ENCODE results near the gene CIB4.

The CIB4 gene

GRCh38 chr2:26558271-26559043 is 82.7 kb downstream of the CIB4 start:
- TF ChIP-seq SIN3A (IDR thresholded peaks at IDR 0.05; ENCODE audit: borderline replicate concordance, insufficient read depth, low read length) (no peak), FOXP2 (optimal IDR thresholded peaks at IDR 0.05; ENCODE audit: borderline replicate concordance, extremely low read depth, extremely low read length, insufficient read depth) (no peak), POLR2AphosphoS5 (IDR thresholded peaks at IDR 0.05; ENCODE audit: low read depth, low read length) (no peak), REST (IDR thresholded peaks at IDR 0.05; ENCODE audit: insufficient read depth in 1 of 2, low read depth in 2 of 2, low read length in 2 of 2) (no peak), TAF1 (IDR thresholded peaks at IDR 0.05; ENCODE audit: borderline replicate concordance, insufficient read depth, low read length) (no peak)

- TF ChIP-seq FOXP2 (optimal IDR thresholded peaks at IDR 0.05; ENCODE audit: borderline replicate concordance, extremely low read depth, extremely low read length, insufficient read depth), result no peak
- no peak for TF ChIP-seq TAF1 (IDR thresholded peaks at IDR 0.05; ENCODE audit: borderline replicate concordance, insufficient read depth, low read length)
- no peak for TF ChIP-seq REST (IDR thresholded peaks at IDR 0.05; ENCODE audit: insufficient read depth in 1 of 2, low read depth in 2 of 2, low read length in 2 of 2)
- no peak for TF ChIP-seq POLR2AphosphoS5 (IDR thresholded peaks at IDR 0.05; ENCODE audit: low read depth, low read length)
Observed at GRCh38 chr2:26557244-26557925, 83.8 kb downstream of the CIB4 start.

GRCh38 chr2:26556309-26557243 is 84.6 kb downstream of the CIB4 start:
- TF ChIP-seq POLR2AphosphoS5 (IDR thresholded peaks at IDR 0.05; ENCODE audit: low read depth, low read length), result no peak
- TF ChIP-seq REST (IDR thresholded peaks at IDR 0.05; ENCODE audit: insufficient read depth in 1 of 2, low read depth in 2 of 2, low read length in 2 of 2), result no peak
- TF ChIP-seq TAF1 (IDR thresholded peaks at IDR 0.05; ENCODE audit: borderline replicate concordance, insufficient read depth, low read length), result no peak
- no peak for TF ChIP-seq FOXP2 (optimal IDR thresholded peaks at IDR 0.05; ENCODE audit: borderline replicate concordance, extremely low read depth, extremely low read length, insufficient read depth)
- TF ChIP-seq SIN3A (IDR thresholded peaks at IDR 0.05; ENCODE audit: borderline replicate concordance, insufficient read depth, low read length), result no peak

- TF ChIP-seq TAF1 (IDR thresholded peaks at IDR 0.05; ENCODE audit: borderline replicate concordance, insufficient read depth, low read length), result no peak
- no peak for TF ChIP-seq POLR2AphosphoS5 (IDR thresholded peaks at IDR 0.05; ENCODE audit: low read depth, low read length)
- no peak for TF ChIP-seq FOXP2 (optimal IDR thresholded peaks at IDR 0.05; ENCODE audit: borderline replicate concordance, extremely low read depth, extremely low read length, insufficient read depth)
- no peak for TF ChIP-seq REST (IDR thresholded peaks at IDR 0.05; ENCODE audit: insufficient read depth in 1 of 2, low read depth in 2 of 2, low read length in 2 of 2)
- TF ChIP-seq SIN3A (IDR thresholded peaks at IDR 0.05; ENCODE audit: borderline replicate concordance, insufficient read depth, low read length), result no peak
Observed at GRCh38 chr2:26555246-26556133, 85.7 kb downstream of the CIB4 start.
